GM10266 (cell line): ENCODE data around the gene PHLDA2.

ENCODE experiments used
- DNase-seq: peaks from one replicate; pipeline ENCODE4 v3.0.0; 2012; ENCODE audit errors: extremely low spot score
- TF ChIP-seq, protein P1 (sequence below): IDR thresholded peaks from 2 replicates; pipeline ENCODE4 v1.5.1; 2012; ENCODE audit warnings: mild to moderate bottlenecking, low read depth; ENCODE audit not compliant: control insufficient read depth, insufficient read depth; ENCODE audit errors: missing control alignments

The PHLDA2 gene

GRCh38 chr11:2931771-2932738 lies 2.8 kb upstream of the PHLDA2 start:
- TF ChIP-seq, protein P1, sequence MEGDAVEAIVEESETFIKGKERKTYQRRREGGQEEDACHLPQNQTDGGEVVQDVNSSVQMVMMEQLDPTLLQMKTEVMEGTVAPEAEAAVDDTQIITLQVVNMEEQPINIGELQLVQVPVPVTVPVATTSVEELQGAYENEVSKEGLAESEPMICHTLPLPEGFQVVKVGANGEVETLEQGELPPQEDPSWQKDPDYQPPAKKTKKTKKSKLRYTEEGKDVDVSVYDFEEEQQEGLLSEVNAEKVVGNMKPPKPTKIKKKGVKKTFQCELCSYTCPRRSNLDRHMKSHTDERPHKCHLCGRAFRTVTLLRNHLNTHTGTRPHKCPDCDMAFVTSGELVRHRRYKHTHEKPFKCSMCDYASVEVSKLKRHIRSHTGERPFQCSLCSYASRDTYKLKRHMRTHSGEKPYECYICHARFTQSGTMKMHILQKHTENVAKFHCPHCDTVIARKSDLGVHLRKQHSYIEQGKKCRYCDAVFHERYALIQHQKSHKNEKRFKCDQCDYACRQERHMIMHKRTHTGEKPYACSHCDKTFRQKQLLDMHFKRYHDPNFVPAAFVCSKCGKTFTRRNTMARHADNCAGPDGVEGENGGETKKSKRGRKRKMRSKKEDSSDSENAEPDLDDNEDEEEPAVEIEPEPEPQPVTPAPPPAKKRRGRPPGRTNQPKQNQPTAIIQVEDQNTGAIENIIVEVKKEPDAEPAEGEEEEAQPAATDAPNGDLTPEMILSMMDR: no peak
- DNase-seq: peak; percentile 18

DNA sequence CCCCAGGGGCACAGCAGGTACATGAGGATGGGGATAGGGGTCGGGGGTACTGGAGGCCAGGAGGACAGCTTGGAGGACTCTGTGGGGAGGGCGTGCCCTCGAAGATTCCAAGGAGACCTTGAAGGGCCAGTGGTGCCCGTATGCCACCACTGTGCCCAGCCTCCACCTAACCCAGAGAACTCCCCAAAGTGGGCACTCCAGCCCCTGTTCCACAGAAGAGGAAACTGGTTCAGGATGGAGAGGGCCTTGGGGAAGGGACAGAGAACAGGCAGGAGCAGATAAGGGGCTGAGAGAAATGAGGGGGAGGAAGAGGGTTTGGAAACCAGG lies 2.2 kb upstream of the PHLDA2 start:
- TF ChIP-seq, protein P1: no peak
- DNase-seq: peak; percentile 22

- DNase-seq: peak; percentile 85
- TF ChIP-seq, protein P1: peak; percentile 81
Measured at GRCh38 chr11:2930704-2931419, 1.6 kb upstream of the PHLDA2 start.

DNA sequence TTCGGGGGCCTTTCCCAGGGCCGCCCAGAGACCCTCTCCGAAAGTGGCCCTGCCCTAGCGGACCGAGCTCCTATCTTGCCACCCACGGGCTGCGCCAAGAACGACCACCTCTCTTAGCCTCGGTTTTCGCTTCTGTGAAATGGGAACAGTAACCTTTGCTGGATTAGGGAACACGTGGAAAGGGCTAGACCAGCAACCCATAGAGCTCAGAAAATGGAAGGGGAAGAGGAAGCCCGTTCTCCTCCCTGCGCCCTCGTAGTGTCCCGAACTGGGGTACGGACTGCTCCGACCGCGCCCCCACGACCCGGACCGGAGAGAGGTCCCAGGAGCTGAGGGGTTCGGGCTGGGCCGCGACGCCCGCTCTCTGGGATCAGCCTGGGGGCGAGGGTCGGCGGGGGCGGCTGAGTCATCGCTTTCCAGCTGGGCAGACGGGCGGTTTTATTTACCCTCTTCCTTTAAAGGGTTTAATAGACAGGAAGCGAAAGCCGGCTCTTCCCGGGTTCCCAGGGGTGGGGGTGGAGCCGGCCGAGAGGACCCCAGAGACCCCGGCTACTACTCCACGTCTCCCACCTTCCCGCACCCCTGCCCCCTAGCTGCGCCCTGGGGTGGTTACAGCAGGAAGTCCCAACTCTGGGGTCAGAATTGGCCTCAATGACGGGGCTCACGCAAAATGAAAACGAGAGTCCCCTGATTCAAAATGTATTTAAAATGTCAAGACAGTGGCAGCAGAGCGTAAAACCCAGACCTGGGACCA lies 907 bp upstream of the PHLDA2 start:
- DNase-seq: peak; percentile 87

GRCh38 chr11:2929531-2929949 lies 320 bp upstream of the PHLDA2 start:
- TF ChIP-seq, protein P1: no peak
- peak; percentile 78 for DNase-seq

More for the DNA sequence above, 907 bp upstream of the PHLDA2 start:
- TF ChIP-seq, protein P1: peak; percentile 52

DNA sequence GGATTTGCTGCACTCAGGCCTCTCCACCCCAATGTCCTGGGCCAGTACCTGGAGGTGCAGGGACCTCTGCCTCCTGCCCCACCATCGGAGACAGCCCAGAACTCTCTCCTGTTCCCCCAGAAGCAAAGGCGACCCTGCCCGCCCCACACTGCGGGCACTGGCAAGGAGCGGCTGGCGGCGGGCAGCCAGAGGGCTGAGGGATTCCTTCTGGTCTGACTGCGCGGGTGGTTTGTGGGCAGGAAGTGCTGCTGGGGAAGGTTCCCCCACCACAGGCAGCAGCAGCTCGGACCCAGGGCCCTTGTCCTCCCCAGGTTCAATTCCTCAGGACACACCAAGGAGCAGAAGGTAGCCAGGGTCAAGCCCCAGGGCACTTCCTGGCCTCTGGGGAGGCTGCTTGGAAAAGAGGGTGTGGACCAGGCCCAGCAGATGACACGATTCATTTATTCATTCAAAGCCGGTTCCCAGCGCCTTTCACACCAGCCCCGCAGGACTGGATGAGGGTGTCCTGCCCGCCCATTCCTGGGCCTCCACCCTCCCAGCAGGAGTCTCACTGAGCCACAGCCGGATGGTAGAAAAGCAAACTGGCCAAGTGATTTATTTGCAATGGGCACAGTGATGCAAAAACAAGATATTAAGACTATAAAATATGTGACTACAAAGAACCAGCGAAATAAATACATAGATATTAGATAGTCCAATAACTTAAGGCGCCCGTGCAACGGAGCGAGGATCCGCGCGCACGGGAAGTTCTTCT lies 1.2 kb downstream of the PHLDA2 start:
- TF ChIP-seq, protein P1: no peak
- DNase-seq: no peak
